ENCODE measurements around the gene TAF3.

TAF3 gene

DNA sequence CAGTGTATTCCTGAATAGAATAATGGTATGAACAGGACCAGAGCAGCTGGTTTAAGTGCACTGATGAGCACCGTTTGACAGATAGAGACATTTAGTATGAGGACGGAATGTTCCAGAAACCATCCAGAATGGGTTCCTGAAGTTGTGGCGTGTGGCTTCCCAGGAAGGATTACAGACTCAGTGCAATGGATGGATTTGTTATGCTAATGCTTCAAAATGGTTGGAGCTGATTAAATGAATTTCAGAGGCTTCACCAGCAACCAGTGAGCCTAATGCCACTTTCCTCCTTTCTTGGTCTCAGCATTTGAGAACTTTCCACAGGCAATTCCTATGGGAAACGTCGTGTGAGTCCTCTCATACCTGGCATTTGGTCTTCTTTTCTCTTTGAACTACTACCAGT is 246.1 kb downstream of the TAF3 start:
- H3K4me3 ChIP-seq (ENCODE audit: insufficient read length, low read depth), result no peak overlapping the region
- DNase-seq (ENCODE audit: low read depth, low spot score), result no peak
- H3K4me1 ChIP-seq (ENCODE audit: insufficient read depth, insufficient read length), result peaks cover 18% of the 10 kb centered on the region
- no peak overlapping the region for H3K9ac ChIP-seq (ENCODE audit: insufficient read length, low read depth)
- peaks cover 45% of the 10 kb centered on the region for H3K36me3 ChIP-seq (ENCODE audit: insufficient read depth, insufficient read length, low read length)
- no peaks in the 10 kb centered on the region for H3K27me3 ChIP-seq (ENCODE audit: insufficient read depth, insufficient read length)
- H3K9me3 ChIP-seq (ENCODE audit: insufficient read depth, low read length), result no peaks in the 10 kb centered on the region
- no peak for TF ChIP-seq ZNF274 (IDR thresholded peaks at IDR 0.05; ENCODE audit: low read depth, low read length)
- TF ChIP-seq SUZ12 (IDR thresholded peaks at IDR 0.05; ENCODE audit: extremely low read depth, insufficient read depth, insufficient read length), result no peak
- TF ChIP-seq YY1 (IDR thresholded peaks at IDR 0.05; ENCODE audit: insufficient read depth, insufficient read length), result no peak

GRCh38 chr10:8065651-8066050 is 247.3 kb downstream of the TAF3 start:
- no peak for DNase-seq (ENCODE audit: low read depth, low spot score)
- TF ChIP-seq SUZ12 (IDR thresholded peaks at IDR 0.05; ENCODE audit: extremely low read depth, insufficient read depth, insufficient read length) (no peak), YY1 (IDR thresholded peaks at IDR 0.05; ENCODE audit: insufficient read depth, insufficient read length) (no peak), ZNF274 (IDR thresholded peaks at IDR 0.05; ENCODE audit: low read depth, low read length) (no peak)
- H3K4me1 ChIP-seq (ENCODE audit: insufficient read depth, insufficient read length), result peaks cover 18% of the 10 kb centered on the region
- H3K9me3 ChIP-seq (ENCODE audit: insufficient read depth, low read length), result no peaks in the 10 kb centered on the region
- H3K27me3 ChIP-seq (ENCODE audit: insufficient read depth, insufficient read length), result no peaks in the 10 kb centered on the region
- H3K9ac ChIP-seq (ENCODE audit: insufficient read length, low read depth), result no peak overlapping the region
- H3K4me3 ChIP-seq (ENCODE audit: insufficient read length, low read depth), result no peak overlapping the region
- H3K36me3 ChIP-seq (ENCODE audit: insufficient read depth, insufficient read length, low read length), result peaks cover 49% of the 10 kb centered on the region

DNA sequence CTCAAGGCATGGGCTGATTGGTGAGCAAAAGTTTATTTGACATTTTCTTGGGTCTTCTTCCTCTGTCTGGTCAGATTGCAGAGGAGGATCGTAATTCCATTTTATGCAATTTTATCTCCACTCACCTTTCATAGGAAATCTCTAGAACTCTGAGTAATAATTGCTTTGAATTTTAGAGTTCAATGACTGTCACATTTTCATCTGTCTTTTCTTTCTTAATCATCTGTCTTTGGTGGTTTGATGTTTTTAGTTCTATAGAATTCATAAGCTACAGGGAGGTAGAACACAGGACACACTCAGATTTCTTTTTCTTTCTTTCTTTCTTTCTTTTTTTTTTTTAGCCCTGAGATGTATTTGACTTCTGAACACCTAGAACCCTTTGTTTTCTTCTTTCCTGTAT is 247.8 kb downstream of the TAF3 start:
- TF ChIP-seq ZNF274 (IDR thresholded peaks at IDR 0.05; ENCODE audit: low read depth, low read length) (no peak), YY1 (IDR thresholded peaks at IDR 0.05; ENCODE audit: insufficient read depth, insufficient read length) (no peak), SUZ12 (IDR thresholded peaks at IDR 0.05; ENCODE audit: extremely low read depth, insufficient read depth, insufficient read length) (no peak)
- Histone ChIP-seq H3K9me3 (ENCODE audit: insufficient read depth, low read length) (no peaks in the 10 kb centered on the region), H3K9ac (ENCODE audit: insufficient read length, low read depth) (no peak overlapping the region), H3K4me3 (ENCODE audit: insufficient read length, low read depth) (no peak overlapping the region), H3K4me1 (ENCODE audit: insufficient read depth, insufficient read length) (peaks cover 16% of the 10 kb centered on the region), H3K36me3 (ENCODE audit: insufficient read depth, insufficient read length, low read length) (peaks cover 54% of the 10 kb centered on the region), H3K27me3 (ENCODE audit: insufficient read depth, insufficient read length) (no peaks in the 10 kb centered on the region)
- DNase-seq (ENCODE audit: low read depth, low spot score), result no peak

All from NT2/D1 (cell line).